CD1c-positive myeloid dendritic cell (primary cell): Measurements from ENCODE around the gene NIN.
A peak's percentile ranks its signal among the peaks of the same experiment; 100 is the strongest.

ENCODE experiments used
- DNase-seq: peaks from one replicate; pipeline ENCODE4 v3.0.0-alpha.2; 2016; ENCODE audit errors: extremely low spot score

The NIN gene

GRCh38 chr14:50837850-50838470 is 7.0 kb upstream of the NIN start:
- DNase-seq: no peak

- DNase-seq: no peak
These were observed 6.3 kb upstream of the NIN start for GRCh38 chr14:50837271-50837670.

- no peak for DNase-seq
These were observed 5.6 kb upstream of the NIN start for GRCh38 chr14:50836515-50836914.

- DNase-seq: peak; percentile 44
These were observed 4.3 kb upstream of the NIN start for GRCh38 chr14:50835280-50835679.

GRCh38 chr14:50834802-50835276 is 3.9 kb upstream of the NIN start:
- DNase-seq: no peak

- DNase-seq: no peak
These were observed 2.1 kb upstream of the NIN start for GRCh38 chr14:50832935-50833630.

GRCh38 chr14:50831726-50832168 is 785 bp upstream of the NIN start:
- no peak for DNase-seq

GRCh38 chr14:50830044-50830931 is 674 bp downstream of the NIN start:
- DNase-seq: peak; percentile 67

- DNase-seq: no peak
These were observed 1.4 kb downstream of the NIN start for GRCh38 chr14:50829489-50830043.

- no peak for DNase-seq
These were observed 2.1 kb downstream of the NIN start for GRCh38 chr14:50828721-50829488.

- DNase-seq: no peak
These were observed 4.3 kb downstream of the NIN start for GRCh38 chr14:50826681-50827080.

GRCh38 chr14:50825307-50825706 is 5.7 kb downstream of the NIN start:
- DNase-seq: no peak

GRCh38 chr14:50823762-50824636 is 7.0 kb downstream of the NIN start:
- DNase-seq: peak; percentile 51

GRCh38 chr14:50823051-50823761 is 7.8 kb downstream of the NIN start:
- DNase-seq: no peak

GRCh38 chr14:50822501-50823042 is 8.4 kb downstream of the NIN start:
- peak; percentile 51 for DNase-seq

GRCh38 chr14:50821510-50822464 is 9.2 kb downstream of the NIN start:
- peak; percentile 51 for DNase-seq

GRCh38 chr14:50820786-50821509 is 10.0 kb downstream of the NIN start:
- no peak for DNase-seq
